ENCODE data around the gene FRMD4A.

FRMD4A gene

DNA sequence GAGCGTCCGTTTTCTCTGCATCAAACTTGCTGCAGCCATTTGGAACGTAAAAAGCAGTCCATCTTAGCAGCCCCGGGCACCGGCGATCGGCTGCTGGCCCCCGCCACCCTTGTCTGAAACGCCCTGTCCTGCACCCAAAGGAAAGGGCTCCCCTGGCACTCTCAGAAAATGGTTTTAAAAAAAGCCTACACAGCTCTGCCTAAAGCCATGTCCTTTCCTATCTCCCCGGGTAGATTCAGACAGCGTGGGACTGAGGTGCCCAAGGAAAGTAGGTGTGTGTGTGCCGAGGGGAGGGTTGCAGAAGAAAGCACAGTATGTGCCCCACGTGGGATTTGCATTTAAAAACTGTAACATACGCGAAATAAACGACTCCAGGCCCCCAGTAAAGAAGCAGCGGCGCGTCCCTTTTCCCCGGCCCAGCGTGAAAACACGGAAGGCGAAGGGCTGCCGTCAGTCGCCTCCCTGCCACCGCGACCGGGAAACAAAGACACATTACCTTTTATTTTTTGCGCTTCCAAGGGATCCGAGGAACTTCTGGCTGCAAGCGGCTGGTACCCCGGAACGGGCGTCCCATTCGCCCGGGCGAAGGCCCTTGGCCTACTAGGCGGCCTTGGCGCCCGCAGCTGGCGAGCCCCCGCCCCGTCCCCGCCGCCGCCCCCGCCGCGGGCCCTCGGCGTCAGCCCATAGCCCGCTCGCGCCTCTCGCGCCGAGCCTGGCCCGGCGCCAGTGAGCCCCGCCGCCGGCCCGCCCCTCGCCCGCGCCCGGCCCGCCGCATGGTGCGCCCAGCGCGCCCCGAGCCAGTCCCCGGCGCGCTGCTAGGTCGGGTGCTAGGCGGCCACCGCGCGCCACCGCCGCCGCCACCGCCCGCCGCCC is 439.4 kb downstream of the FRMD4A start:
- ChIA-PET CTCF (no interaction called here), POLR2A (no interaction called here)
- DNase-seq (ENCODE audit: extremely low spot score) = peak; percentile 36

DNA sequence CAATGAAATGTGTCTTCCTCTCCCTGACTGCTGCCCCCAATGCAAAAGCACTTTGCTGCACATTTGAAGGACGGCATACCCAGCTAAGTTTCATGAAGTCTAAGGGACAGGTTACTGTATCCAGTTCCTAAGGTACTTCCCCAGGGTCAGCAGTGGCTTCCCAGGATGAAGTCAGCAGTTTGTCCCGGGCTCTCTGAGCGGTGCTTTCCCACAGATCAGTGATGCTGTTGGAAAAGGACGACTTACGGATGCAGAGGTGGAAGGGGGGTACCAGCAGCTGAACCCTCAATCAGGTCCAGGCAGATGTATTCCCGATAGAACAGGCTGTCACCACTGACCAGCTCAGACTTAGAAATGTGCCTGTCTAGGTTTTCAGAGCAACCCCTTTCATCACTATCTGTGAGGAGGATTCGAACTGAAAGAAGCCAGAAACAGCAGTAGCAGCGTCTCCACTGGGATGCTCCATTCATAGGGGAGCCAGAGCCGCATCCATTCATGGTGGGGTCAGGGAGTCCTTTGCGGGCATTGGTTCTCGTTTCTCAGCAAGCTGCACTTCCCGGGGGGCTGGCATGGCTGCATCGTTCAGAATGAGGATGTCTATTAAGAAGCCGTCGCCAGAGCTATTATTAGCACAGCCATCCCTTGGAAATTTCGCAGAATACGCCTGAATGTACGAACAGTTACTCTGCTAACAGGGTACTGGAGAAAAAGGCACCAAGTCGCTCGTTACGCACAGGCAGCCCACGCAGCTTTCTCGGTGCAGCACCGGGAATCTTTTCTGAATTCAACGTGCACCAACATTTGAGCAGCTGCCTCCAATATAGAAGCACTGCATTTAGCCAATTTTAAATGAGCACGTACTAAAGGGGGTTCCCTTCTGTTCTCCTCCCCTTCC is 440.2 kb downstream of the FRMD4A start:
- ChIA-PET CTCF (interaction anchor here (0.7 kb wide), 1 partner anchor 16 kb away, joined by 3 read pairs; no protein-coding TSS in a partner anchor), POLR2A (no interaction called here)
- TF ChIP-seq, protein P1, sequence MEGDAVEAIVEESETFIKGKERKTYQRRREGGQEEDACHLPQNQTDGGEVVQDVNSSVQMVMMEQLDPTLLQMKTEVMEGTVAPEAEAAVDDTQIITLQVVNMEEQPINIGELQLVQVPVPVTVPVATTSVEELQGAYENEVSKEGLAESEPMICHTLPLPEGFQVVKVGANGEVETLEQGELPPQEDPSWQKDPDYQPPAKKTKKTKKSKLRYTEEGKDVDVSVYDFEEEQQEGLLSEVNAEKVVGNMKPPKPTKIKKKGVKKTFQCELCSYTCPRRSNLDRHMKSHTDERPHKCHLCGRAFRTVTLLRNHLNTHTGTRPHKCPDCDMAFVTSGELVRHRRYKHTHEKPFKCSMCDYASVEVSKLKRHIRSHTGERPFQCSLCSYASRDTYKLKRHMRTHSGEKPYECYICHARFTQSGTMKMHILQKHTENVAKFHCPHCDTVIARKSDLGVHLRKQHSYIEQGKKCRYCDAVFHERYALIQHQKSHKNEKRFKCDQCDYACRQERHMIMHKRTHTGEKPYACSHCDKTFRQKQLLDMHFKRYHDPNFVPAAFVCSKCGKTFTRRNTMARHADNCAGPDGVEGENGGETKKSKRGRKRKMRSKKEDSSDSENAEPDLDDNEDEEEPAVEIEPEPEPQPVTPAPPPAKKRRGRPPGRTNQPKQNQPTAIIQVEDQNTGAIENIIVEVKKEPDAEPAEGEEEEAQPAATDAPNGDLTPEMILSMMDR (IDR thresholded peaks at IDR 0.05; ENCODE audit: control extremely low read depth, extremely low read depth, low read depth, missing control alignments) = no peak
- no peak for DNase-seq (ENCODE audit: extremely low spot score)

More for the DNA sequence above, 439.4 kb downstream of the FRMD4A start:
- TF ChIP-seq, protein P1 (IDR thresholded peaks at IDR 0.05; ENCODE audit: control extremely low read depth, extremely low read depth, low read depth, missing control alignments) = no peak

DNA sequence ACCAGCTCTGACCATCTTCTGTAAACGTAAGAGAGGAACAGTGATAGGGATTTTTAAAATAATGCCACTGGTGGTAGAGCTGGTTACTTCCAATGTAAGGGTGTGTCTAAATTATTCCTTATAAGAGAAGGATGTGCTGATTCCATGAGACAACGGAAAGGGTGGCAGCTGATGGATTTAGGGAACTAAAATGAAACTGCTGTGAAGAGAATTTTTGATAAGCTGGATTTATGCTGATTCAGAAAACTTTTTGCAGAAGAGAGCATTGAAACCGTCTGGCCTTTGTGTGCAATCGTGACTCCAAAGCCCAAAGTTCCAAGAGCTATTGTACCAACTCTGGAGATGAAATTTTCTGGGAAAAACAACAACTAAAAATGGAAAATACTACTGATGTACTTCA is 443.0 kb downstream of the FRMD4A start:
- TF ChIP-seq, protein P1 (IDR thresholded peaks at IDR 0.05; ENCODE audit: control extremely low read depth, extremely low read depth, low read depth, missing control alignments) = no peak
- no peak for DNase-seq (ENCODE audit: extremely low spot score)
- ChIA-PET CTCF (interaction anchor here (1.0 to 1.4 kb wide), 3 partner anchors 11 to 50 kb away, joined by 3 to 4 read pairs (median 3); no protein-coding TSS in a partner anchor), POLR2A (interaction anchor here (0.5 kb wide), 1 partner anchor 739 kb away, joined by 3 read pairs; no protein-coding TSS in a partner anchor)

DNA sequence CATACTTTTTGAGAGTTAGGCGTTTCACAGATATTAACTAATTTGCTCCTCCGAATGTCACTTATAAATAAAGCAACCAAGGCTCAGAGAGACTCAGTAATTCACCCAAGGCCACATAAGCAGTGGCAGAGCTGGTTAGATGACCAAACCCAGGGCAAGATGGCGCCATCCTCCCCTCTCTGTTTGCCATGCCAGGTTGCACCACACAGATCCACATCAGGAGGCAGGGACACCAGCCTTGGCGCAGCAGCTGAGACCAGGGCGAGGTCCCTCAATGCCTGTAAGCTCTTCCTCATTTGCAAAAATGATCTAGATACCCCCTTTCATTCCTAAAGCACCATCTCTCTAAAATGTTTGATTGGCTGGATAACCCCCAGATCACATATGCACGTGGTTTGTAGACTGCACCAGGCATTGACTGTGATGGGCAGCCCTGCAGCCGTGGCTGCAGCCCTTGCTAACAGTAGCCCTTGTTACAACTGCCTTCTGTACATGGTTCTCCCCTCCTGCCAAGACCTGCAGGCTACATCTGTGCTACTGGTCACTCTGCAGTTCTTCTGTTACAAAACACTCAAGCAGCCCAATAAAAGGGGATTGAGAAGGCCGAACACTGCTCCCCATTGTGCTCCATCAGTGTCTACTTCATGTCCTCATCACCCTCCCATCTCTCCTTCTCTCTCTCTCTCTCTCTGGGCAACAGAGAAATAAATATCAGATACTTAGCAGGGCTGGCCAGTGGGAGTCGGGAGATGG is 445.3 kb downstream of the FRMD4A start:
- CTCF ChIA-PET = interaction anchor here (1.0 to 1.5 kb wide), 4 partner anchors 10 to 87 kb away, joined by 3 to 5 read pairs (median 3); no protein-coding TSS in a partner anchor
- POLR2A ChIA-PET = no interaction called here

DNA sequence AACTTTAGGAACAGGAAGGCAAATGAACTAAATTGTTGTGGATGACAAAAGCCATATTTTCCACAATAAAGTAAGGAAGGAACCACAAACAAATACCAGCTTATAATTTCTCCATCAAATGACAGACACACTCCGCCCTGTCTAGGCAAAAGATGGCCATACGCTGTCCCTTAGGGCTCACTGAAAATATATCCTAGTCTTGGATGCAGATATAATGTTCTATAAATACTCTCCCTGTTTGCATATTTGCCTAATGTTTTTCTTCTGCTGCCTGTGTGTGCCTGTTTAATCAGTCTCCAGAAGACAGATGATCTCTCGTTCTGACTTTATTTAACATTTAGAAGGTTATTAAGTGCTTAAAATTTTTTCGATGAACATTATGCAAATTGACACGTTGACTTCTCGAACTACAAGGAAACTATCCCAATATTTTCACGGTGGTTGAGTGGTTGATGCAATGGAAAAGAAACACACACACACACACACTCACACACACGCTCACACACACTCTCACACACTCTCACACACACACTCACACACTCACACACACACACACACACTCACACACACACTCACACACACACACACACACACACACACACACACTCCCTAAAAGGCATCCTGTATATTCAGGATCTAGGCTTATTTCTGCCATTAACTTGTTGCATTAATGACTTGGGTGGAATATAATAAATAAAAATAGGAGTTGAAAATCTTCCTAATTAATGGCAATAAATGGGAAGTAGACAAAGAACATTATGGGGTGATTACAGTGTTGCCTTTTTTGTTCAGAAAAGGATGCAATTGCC is 446.9 kb downstream of the FRMD4A start:
- no peak for DNase-seq (ENCODE audit: extremely low spot score)
- TF ChIP-seq, protein P1 (IDR thresholded peaks at IDR 0.05; ENCODE audit: control extremely low read depth, extremely low read depth, low read depth, missing control alignments) = no peak
- ChIA-PET POLR2A (interaction anchor here (0.7 kb wide), 1 partner anchor 10 kb away, joined by 5 read pairs; no protein-coding TSS in a partner anchor), CTCF (interaction anchor here (1.2 kb wide), 1 partner anchor 86 kb away, joined by 3 read pairs; no protein-coding TSS in a partner anchor)

More for the DNA sequence above, 445.3 kb downstream of the FRMD4A start:
- no peak for DNase-seq (ENCODE audit: extremely low spot score)
- TF ChIP-seq, protein P1 (IDR thresholded peaks at IDR 0.05; ENCODE audit: control extremely low read depth, extremely low read depth, low read depth, missing control alignments) = no peak
